Effector memory CD8-positive, alpha-beta T cell (primary cell): Measurements from ENCODE around the gene SOD2.
A peak's percentile ranks its signal among the peaks of the same experiment; 100 is the strongest.
"Not testable (repeated sequence)": the region's sequence is repeated elsewhere in the genome, so short reads cannot be mapped to it uniquely, and the experiment has no call there.

Experiments used
- ATAC-seq: fragments of 150-1000 bp; cut with Tn5 transposase; replicated peaks from 2 replicates; pipeline ENCODE4 v1.10.0; 2021; ENCODE audit warnings: mild to moderate bottlenecking, moderate library complexity
- DNase-seq, 3 experiments: peaks; one replicate each; pipeline ENCODE4 v3.0.0; 2021
- H3K27ac Mint-ChIP-seq, 2 donors: one replicate each; pipeline ENCODE4 v1.8.0; 2022; ENCODE audit warnings: mild to moderate bottlenecking in 2 of 2, mixed read lengths in 2 of 2, moderate library complexity in 2 of 2
- H3K27me3 Mint-ChIP-seq, 2 donors: one replicate each; pipeline ENCODE4 v1.8.0; 2022; ENCODE audit warnings: mixed read lengths in 2 of 2
- H3K36me3 Mint-ChIP-seq: one replicate; pipeline ENCODE4 v1.8.0; 2022; ENCODE audit warnings: mild to moderate bottlenecking, moderate library complexity, mixed read lengths; ENCODE audit not compliant: insufficient read depth
- H3K4me1 Mint-ChIP-seq, 2 donors: one replicate each; pipeline ENCODE4 v1.8.0; 2022; ENCODE audit warnings: low read depth in 2 of 2, mixed read lengths in 2 of 2
- H3K4me3 Mint-ChIP-seq, 2 donors: one replicate each; pipeline ENCODE4 v1.8.0; 2022; ENCODE audit warnings: mild to moderate bottlenecking in 2 of 2, mixed read lengths in 2 of 2, moderate library complexity in 2 of 2
- H3K9me3 Mint-ChIP-seq, 2 donors: one replicate each; pipeline ENCODE4 v1.8.0; 2022; ENCODE audit warnings: mixed read lengths in 2 of 2

Gene SOD2

GRCh38 chr6:159686040-159686439 lies 7.0 kb downstream of the SOD2 start:
- Mint-ChIP-seq H3K4me3 (no peak overlapping the region), H3K9me3 (no peaks in the 10 kb centered on the region), H3K36me3 (peaks cover 74% of the 10 kb centered on the region), H3K4me1 (peaks cover 12 to 21% of the 10 kb centered on the region in 2 donors), H3K27me3 (no peaks in the 10 kb centered on the region), H3K27ac (peak overlapping the region in 1 of 2 donors; percentile 23)
- ATAC-seq (no peak), DNase-seq (no peak)

- no peak overlapping the region for H3K27ac Mint-ChIP-seq
- H3K4me1 Mint-ChIP-seq, result peaks cover 9 to 17% of the 10 kb centered on the region in 2 donors
- no peaks in the 10 kb centered on the region for H3K27me3 Mint-ChIP-seq
Observed at GRCh38 chr6:159684013-159684304, 9.1 kb downstream of the SOD2 start.

DNA sequence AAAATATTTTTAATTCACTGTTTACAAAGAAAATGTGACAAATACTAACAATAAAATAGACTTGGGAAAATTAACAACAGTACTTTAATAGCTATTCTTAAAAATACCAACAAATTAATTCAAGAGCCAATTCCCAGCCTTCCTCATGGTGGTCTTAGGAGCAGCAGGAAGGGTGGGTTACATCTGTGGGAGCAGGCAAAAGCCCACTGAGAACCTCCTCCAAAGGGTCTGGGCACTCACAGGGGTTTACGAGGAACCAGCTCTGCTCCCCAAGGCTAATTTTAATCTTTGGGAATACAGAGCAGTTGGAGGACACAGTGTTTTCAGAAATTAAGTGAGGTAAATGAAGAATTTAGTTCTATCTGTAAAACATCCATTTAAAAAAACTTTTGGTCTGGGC lies 10.2 kb downstream of the SOD2 start:
- DNase-seq (no peak), ATAC-seq (no peak)
- H3K36me3 Mint-ChIP-seq, result peaks cover 69% of the 10 kb centered on the region
- H3K4me1 Mint-ChIP-seq, result peaks cover 5 to 11% of the 10 kb centered on the region in 2 donors
- no peak overlapping the region for H3K4me3 Mint-ChIP-seq
- H3K27ac Mint-ChIP-seq, result no peak overlapping the region
- no peaks in the 10 kb centered on the region for H3K27me3 Mint-ChIP-seq
- no peaks in the 10 kb centered on the region for H3K9me3 Mint-ChIP-seq

More at GRCh38 chr6:159684013-159684304, 9.1 kb downstream of the SOD2 start:
- ATAC-seq, result no peak
- H3K9me3 Mint-ChIP-seq, result no peaks in the 10 kb centered on the region
- H3K36me3 Mint-ChIP-seq, result peaks cover 70% of the 10 kb centered on the region
- DNase-seq, result no peak
- H3K4me3 Mint-ChIP-seq, result no peak overlapping the region

- Mint-ChIP-seq H3K9me3 (no peaks in the 10 kb centered on the region), H3K36me3 (peaks cover 66% of the 10 kb centered on the region), H3K27me3 (no peaks in the 10 kb centered on the region), H3K4me3 (no peak overlapping the region), H3K27ac (no peak overlapping the region), H3K4me1 (peaks cover 5 to 11% of the 10 kb centered on the region in 2 donors)
- no peak for ATAC-seq
- no peak for DNase-seq
Observed at GRCh38 chr6:159682295-159682694, 10.7 kb downstream of the SOD2 start.

- H3K27me3 Mint-ChIP-seq, result no peaks in the 10 kb centered on the region
- no peaks in the 10 kb centered on the region for H3K9me3 Mint-ChIP-seq
- DNase-seq (no peak), ATAC-seq (no peak)
- peaks cover 5% of the 10 kb centered on the region in 2 donors for H3K4me1 Mint-ChIP-seq
- no peak overlapping the region for H3K4me3 Mint-ChIP-seq
- H3K27ac Mint-ChIP-seq, result no peak overlapping the region
- peaks cover 61% of the 10 kb centered on the region for H3K36me3 Mint-ChIP-seq
Observed at GRCh38 chr6:159681191-159681880, 11.7 kb downstream of the SOD2 start.

DNA sequence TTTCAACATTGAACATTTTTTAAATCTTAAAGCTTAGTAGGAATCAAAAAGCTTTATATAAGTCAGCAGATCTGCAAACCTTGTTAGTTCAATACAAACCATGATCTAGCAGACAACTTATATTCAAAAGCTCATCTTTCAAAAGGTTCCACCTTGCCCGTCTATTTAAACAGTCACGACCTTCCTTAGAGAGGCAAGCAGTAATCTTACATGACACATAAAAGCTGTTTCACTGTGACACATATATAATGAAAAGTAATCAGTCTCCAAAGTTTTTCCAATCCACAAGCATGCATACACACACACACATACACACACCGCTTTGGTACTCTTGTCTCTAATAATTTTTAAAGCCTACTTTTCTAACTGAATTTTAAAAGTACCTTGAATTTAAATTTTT lies 12.9 kb downstream of the SOD2 start:
- no peaks in the 10 kb centered on the region for H3K9me3 Mint-ChIP-seq
- H3K36me3 Mint-ChIP-seq, result peaks cover 52% of the 10 kb centered on the region
- H3K27me3 Mint-ChIP-seq, result no peaks in the 10 kb centered on the region
- H3K4me3 Mint-ChIP-seq, result no peak overlapping the region
- H3K27ac Mint-ChIP-seq, result peak overlapping the region in 1 of 2 donors; percentile 57
- DNase-seq (no peak), ATAC-seq (no peak)
- H3K4me1 Mint-ChIP-seq, result peaks cover 2 to 5% of the 10 kb centered on the region in 2 donors

GRCh38 chr6:159679091-159680077 lies 13.7 kb downstream of the SOD2 start:
- H3K4me1 Mint-ChIP-seq, result peaks cover 2 to 5% of the 10 kb centered on the region in 2 donors
- H3K27ac Mint-ChIP-seq, result peak overlapping the region in 1 of 2 donors; percentile 57
- ATAC-seq, result no peak
- no peaks in the 10 kb centered on the region for H3K27me3 Mint-ChIP-seq
- no peak for DNase-seq
- no peaks in the 10 kb centered on the region for H3K9me3 Mint-ChIP-seq
- peaks cover 45% of the 10 kb centered on the region for H3K36me3 Mint-ChIP-seq
- no peak overlapping the region for H3K4me3 Mint-ChIP-seq

DNA sequence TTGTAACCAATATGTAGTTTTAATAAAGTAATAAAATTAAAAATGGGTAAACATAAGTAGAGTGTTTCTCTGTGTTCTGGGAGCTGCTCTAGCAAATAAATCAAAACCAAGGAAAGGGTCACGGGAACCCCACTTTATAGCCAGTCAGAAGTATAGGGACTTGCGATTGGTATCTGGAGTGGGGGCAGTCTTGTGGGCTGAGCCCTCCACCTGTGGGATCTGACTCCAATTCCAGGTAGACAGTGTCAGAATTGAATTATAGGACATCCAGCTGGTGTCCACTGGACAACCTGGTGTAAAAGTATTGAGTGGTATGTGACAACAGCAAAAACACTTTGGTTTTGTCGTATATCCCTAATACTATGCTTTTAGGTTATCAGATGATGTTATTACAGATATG lies 14.5 kb downstream of the SOD2 start:
- DNase-seq, result no peak
- peaks cover 2 to 8% of the 10 kb centered on the region in 2 donors for H3K4me1 Mint-ChIP-seq
- H3K36me3 Mint-ChIP-seq, result peaks cover 37% of the 10 kb centered on the region
- H3K4me3 Mint-ChIP-seq, result no peak overlapping the region
- no peak overlapping the region for H3K27ac Mint-ChIP-seq
- ATAC-seq, result no peak
- no peaks in the 10 kb centered on the region for H3K27me3 Mint-ChIP-seq
- H3K9me3 Mint-ChIP-seq, result no peaks in the 10 kb centered on the region

DNA sequence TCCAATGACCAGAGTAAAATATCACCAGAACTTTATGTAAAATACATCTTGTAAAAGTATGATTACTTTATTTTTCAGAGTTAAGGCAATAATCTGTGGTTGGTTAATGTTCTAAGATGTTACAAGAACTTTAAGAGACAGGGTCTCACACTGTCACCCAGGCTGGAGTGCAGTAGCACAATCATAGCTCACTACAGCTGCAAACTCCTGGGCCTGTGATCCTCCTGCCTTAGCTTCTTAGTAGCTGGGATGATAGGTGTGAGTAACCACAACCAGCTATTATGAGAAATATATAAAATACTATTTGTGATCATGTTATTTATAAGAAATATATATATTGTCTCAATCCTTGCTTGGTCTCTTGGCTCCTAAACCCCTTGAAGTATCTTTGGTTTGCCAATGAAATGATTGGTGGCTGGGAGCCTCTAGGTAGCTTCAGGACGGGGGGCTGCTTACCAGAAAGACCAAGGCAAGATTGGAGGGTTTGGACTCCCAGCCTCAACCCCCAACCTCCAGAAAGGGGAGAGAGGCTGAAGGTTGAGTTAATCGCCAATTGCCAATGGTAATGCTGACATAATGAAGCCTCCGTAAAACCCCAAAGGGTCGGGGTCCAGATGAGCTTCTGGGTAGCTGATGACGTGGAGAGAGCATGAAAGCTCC lies 15.4 kb downstream of the SOD2 start:
- no peak overlapping the region for H3K4me3 Mint-ChIP-seq
- no peaks in the 10 kb centered on the region for H3K27me3 Mint-ChIP-seq
- no peaks in the 10 kb centered on the region for H3K9me3 Mint-ChIP-seq
- peaks cover 28% of the 10 kb centered on the region for H3K36me3 Mint-ChIP-seq
- H3K27ac Mint-ChIP-seq, result no peak overlapping the region
- DNase-seq (no peak), ATAC-seq (no peak)
- peaks cover 2 to 10% of the 10 kb centered on the region in 2 donors for H3K4me1 Mint-ChIP-seq

GRCh38 chr6:159676890-159677505 lies 16.0 kb downstream of the SOD2 start:
- no peaks in the 10 kb centered on the region for H3K9me3 Mint-ChIP-seq
- no peak for DNase-seq
- no peak overlapping the region for H3K4me3 Mint-ChIP-seq
- no peaks in the 10 kb centered on the region for H3K27me3 Mint-ChIP-seq
- H3K27ac Mint-ChIP-seq, result no peak overlapping the region
- H3K36me3 Mint-ChIP-seq, result peaks cover 22% of the 10 kb centered on the region
- H3K4me1 Mint-ChIP-seq, result peaks cover 2 to 10% of the 10 kb centered on the region in 2 donors
- no peak for ATAC-seq

DNA sequence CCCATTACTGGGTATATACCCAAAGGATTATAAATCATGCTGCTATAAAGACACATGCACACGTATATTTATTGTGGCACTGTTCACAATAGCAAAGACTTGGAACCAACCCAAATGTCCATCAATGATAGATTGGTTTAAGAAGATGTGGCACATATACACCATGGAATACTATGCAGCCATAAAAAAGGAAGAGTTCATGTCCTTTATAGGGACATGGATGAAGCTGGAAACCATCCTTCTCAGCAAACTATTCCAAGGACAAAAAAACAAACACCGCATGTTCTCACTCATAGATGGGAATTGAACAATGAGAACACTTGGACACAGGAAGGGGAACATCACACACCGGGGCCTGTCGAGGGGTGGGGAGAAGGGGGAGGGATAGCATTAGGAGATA lies 16.8 kb downstream of the SOD2 start:
- H3K36me3 Mint-ChIP-seq, result peaks cover 22% of the 10 kb centered on the region
- H3K27me3 Mint-ChIP-seq, H3K4me3 Mint-ChIP-seq, ATAC-seq, H3K27ac Mint-ChIP-seq, H3K9me3 Mint-ChIP-seq, DNase-seq, H3K4me1 Mint-ChIP-seq: not testable (repeated sequence)

- Mint-ChIP-seq H3K4me3 (no peak overlapping the region), H3K9me3 (no peaks in the 10 kb centered on the region), H3K36me3 (no peaks in the 10 kb centered on the region), H3K27ac (no peak overlapping the region), H3K4me1 (no peaks in the 10 kb centered on the region), H3K27me3 (no peaks in the 10 kb centered on the region)
- ATAC-seq (no peak), DNase-seq (no peak)
Observed at GRCh38 chr6:159665868-159666635, 27.0 kb downstream of the SOD2 start.
